HL-60 (cell line): ENCODE measurements around the gene LST1.

Experiments
- CTCF ChIP-seq: IDR thresholded peaks from one replicate; pipeline ENCODE4 v1.5.1; 2011; ENCODE audit warnings: low read length, control low read depth, inconsistent platforms; ENCODE audit not compliant: insufficient read depth
- GABPA ChIP-seq: IDR thresholded peaks from 2 replicates; pipeline ENCODE4 v1.6.1; 2012; ENCODE audit warnings: low read depth
- POLR2AphosphoS5 ChIP-seq: IDR thresholded peaks from 2 replicates; pipeline ENCODE4 v1.6.1; 2012; ENCODE audit warnings: low read depth
- REST ChIP-seq: IDR thresholded peaks from 2 replicates; pipeline ENCODE4 v1.6.1; 2012; ENCODE audit warnings: low read depth; ENCODE audit not compliant: insufficient replicate concordance
- SPI1 ChIP-seq: IDR thresholded peaks from 2 replicates; pipeline ENCODE4 v1.6.1; 2012; ENCODE audit warnings: low read depth, mild to moderate bottlenecking, borderline replicate concordance

GRCh38 chr6:31627690-31628287 is 41.7 kb downstream of the LST1 start:
- no peak for TF ChIP-seq CTCF
- TF ChIP-seq GABPA = no peak
- no peak; the same call in 1 of the 2 replicates for TF ChIP-seq POLR2AphosphoS5
- no peak for TF ChIP-seq SPI1
- TF ChIP-seq REST = no peak
